GM12874 (cell line): ENCODE measurements around the gene BICD2.

ENCODE experiments used
- CTCF ChIP-seq: IDR thresholded peaks from 2 replicates; pipeline ENCODE4 v1.5.1; 2011; ENCODE audit warnings: low read depth, mild to moderate bottlenecking, control low read depth, low read length, moderate library complexity; ENCODE audit not compliant: insufficient read depth

BICD2 gene

DNA sequence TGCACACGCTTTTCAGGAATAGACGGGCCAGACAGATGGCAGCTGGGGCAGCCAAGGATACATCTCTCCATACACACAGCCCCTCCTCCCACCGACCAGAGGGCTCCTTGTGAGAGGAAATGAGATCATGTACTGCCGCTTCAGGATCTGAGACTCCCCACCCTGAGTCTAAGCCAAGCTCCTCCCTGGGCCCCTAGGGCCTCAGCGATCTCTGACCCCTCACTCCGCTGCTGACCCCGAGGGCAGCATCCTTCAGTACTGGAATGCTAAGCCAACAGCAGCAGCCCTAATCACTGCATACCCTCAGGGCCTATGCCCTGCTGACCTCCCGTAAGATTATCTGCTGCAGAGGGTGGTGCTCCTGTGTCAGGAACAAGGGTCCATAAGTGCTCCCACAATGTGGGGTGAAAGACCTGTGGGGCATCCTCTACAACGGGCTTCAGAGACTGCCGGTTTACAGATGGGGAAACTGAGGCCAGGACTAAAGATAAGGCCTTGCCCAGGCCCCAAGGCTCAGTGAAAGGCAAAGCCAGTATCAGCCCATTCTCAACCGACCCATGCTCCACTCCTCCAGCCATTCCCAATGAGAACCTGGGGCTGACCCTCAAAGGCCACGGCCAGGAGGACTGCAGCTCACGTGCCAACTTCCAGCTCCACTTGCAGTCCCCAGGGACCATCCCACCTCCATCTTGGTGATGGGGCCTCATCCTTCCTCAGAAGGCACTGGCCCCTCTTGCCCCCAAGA is 37.5 kb downstream of the BICD2 start:
- no peak for TF ChIP-seq CTCF

DNA sequence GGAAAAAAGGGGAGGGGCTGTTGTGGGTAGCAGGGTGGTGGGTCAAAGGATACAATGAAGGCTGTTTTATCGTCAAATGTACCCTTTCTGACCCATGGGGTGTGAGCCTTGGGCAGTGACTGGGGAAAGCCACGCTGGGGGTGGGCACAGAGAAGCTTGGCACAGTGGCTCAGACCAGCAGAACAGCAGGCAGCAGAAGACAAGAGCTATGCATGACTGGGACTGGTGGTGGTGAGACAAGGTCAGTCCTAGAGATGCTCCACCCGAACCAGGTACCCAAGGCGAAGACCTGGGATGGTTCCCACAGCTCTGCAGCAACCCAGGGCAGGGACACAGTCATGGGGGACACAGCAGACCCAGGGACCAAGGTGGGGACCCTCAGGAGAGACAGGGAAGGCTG is 38.3 kb downstream of the BICD2 start:
- no peak for TF ChIP-seq CTCF

DNA sequence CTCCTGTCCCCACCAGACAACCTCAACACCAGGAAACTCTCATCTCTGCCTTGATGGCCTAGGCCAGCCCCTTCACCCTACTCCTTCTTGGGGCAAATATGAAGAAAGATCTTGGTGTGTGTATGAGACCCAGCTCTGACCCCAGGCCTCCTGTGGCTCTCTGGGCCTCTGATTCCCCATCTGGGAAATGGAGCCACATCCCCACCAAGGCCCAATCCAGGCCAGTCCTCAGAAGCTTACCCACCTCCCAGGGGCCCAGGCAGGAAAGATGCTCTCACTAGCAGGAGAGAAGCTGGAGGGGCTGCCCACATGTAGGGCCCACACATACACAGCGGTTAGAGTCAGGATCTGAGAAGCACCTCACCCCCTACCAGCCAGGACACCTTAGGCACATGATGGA is 38.9 kb downstream of the BICD2 start:
- no peak for TF ChIP-seq CTCF

- no peak for TF ChIP-seq CTCF
Measured at GRCh38 chr9:92725266-92725545, 39.4 kb downstream of the BICD2 start.

DNA sequence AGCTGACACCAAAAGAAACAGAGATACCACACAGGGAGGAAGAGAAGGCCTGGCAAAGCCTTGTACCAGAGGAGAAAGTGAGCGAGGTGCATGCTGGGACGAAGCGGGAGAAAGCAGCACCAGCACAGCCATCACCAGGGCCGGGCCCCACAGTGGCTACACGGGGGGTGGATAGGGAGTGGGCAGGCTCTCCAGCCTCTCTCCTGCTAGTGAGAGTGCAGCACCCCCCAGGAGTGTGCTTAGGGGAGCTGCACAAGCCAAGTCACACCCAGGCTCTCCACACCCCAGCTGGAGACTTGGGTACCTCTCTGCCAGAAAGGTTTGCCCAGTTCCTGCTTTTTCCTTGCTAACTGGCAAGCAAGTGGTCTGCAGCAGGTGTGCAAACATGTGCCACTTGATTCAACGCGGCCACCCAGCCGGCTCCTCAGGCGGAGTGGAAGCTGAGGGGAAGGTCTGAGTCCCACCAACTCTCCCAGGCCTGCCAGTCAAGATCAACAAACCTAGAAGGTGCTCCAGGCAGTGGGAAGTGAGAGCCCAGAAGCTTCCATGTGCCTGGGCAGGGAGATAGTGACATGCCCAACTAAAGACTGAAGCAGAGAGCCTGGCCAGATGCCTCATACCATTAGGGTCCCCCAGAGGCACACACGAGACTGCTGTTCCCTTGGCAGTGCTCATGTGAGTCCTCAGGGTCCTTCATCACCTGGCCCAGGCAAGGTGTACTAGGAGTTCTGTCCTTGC is 39.9 kb downstream of the BICD2 start:
- no peak for TF ChIP-seq CTCF

DNA sequence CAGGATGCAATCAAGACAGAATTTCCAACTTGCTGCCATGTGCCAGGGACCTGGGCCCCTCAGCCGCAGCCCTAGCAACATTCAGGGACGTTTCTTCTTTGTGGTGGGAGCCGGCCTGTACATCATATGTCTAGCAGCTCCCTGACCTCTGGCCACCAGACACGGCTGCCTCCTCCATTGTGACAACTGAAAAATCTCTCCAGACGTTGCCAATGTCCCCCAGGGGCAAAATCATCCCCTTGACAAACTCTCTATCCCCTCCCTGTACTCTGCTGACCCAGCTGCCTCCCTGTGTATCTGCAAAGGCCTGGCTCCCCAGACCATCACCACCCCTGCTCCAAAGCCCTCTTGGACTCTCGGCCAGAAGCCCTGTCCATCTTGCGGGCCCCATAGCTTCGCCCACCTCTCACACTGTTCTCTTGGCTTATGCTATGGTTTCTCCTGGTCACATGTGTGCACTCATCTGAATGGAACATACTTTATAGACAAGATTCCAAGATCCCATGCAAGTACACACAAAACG is 40.8 kb downstream of the BICD2 start:
- TF ChIP-seq CTCF: no peak

- TF ChIP-seq CTCF: no peak
Measured at GRCh38 chr9:92723299-92723625, 41.4 kb downstream of the BICD2 start.
